Right kidney (tissue), 1 donor: ENCODE measurements around the gene SLC27A2.

Experiments
- DNase-seq: peaks from one replicate; pipeline ENCODE4 v3.0.0-alpha.2; 2016

Gene SLC27A2

GRCh38 chr15:50275908-50276307 lies 93.9 kb downstream of the SLC27A2 start:
- DNase-seq: no peak

GRCh38 chr15:50277370-50277769 lies 95.4 kb downstream of the SLC27A2 start:
- no peak for DNase-seq

GRCh38 chr15:50278496-50278895 lies 96.5 kb downstream of the SLC27A2 start:
- no peak for DNase-seq

GRCh38 chr15:50280271-50280670 lies 98.3 kb downstream of the SLC27A2 start:
- no peak for DNase-seq

GRCh38 chr15:50281427-50281826 lies 99.4 kb downstream of the SLC27A2 start:
- no peak for DNase-seq
